Cerebellar cortex (tissue), 1 donor: Measurements from ENCODE around the gene SLC26A2.

Experiments used
- DNase-seq: peaks from one replicate; pipeline ENCODE4 v3.0.0-alpha.2; 2015; ENCODE audit warnings: low spot score

SLC26A2 gene

GRCh38 chr5:149960272-149961185 lies at the start of gene SLC26A2:
SLC26A2 (plus strand) TSS chr5:149960758; CDS start chr5:149977653, 16,895 bp downstream.
- DNase-seq = peak; percentile 99

GRCh38 chr5:149911031-149911430 lies 49.5 kb upstream of the SLC26A2 start:
- no peak for DNase-seq

- no peak for DNase-seq
These were observed 48.2 kb upstream of the SLC26A2 start for GRCh38 chr5:149912226-149912871.

GRCh38 chr5:149913436-149914419 lies 46.8 kb upstream of the SLC26A2 start:
- no peak for DNase-seq

GRCh38 chr5:149915392-149916260 lies 44.9 kb upstream of the SLC26A2 start:
- DNase-seq = no peak

GRCh38 chr5:149916334-149917072 lies 44.1 kb upstream of the SLC26A2 start:
- no peak for DNase-seq

- no peak for DNase-seq
These were observed 43.4 kb upstream of the SLC26A2 start for GRCh38 chr5:149917073-149917676.

- DNase-seq = no peak
These were observed 39.0 kb upstream of the SLC26A2 start for GRCh38 chr5:149921597-149921996.

GRCh38 chr5:149922950-149923349 lies 37.6 kb upstream of the SLC26A2 start:
- no peak for DNase-seq

- no peak for DNase-seq
These were observed 36.1 kb upstream of the SLC26A2 start for GRCh38 chr5:149924486-149924885.

- DNase-seq = peak; percentile 5
These were observed 30.4 kb upstream of the SLC26A2 start for GRCh38 chr5:149930043-149930748.

GRCh38 chr5:149930749-149931574 lies 29.6 kb upstream of the SLC26A2 start:
- no peak for DNase-seq

- peak; percentile 47 for DNase-seq
These were observed 28.5 kb upstream of the SLC26A2 start for GRCh38 chr5:149931992-149932436.

GRCh38 chr5:149932445-149933350 lies 27.9 kb upstream of the SLC26A2 start:
- peak; percentile 51 for DNase-seq

- no peak for DNase-seq
These were observed 25.1 kb upstream of the SLC26A2 start for GRCh38 chr5:149935431-149935901.

GRCh38 chr5:149936044-149936699 lies 24.4 kb upstream of the SLC26A2 start:
- no peak for DNase-seq
